GM18505 (cell line): Measurements from ENCODE around the gene NEGR1.

Experiments used
- ATAC-seq: cut with Tn5 transposase; IDR thresholded peaks from one replicate; pipeline ENCODE4 v1.9.1; 2021; ENCODE audit not compliant: unreplicated experiment
- POLR2A ChIP-seq: IDR thresholded peaks from 4 replicates; pipeline ENCODE4 v1.6.1; 2011; ENCODE audit warnings: borderline replicate concordance; ENCODE audit not compliant: insufficient read depth, insufficient read length; ENCODE audit errors: extremely low read depth

NEGR1 gene

DNA sequence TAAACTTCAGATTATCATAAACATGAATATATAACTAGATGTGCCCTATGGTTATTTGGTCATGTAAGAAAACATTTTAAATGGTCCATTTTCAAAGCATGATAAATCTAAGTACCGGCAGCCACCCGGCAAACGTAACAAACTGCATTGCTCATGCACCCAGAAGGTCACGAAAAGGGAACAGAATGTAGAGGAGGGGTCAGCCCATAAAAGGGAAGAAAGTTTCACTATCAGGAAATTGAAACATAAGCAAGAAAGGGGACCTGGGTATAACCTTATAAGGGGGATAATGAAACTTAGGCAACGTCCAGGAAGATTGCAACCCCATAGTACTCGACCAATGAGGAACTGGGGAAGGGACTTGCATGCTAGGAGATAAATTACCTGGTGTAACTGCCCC, 780.3 kb downstream of the NEGR1 start:
- no peak for ATAC-seq
- TF ChIP-seq POLR2A = no peak

DNA sequence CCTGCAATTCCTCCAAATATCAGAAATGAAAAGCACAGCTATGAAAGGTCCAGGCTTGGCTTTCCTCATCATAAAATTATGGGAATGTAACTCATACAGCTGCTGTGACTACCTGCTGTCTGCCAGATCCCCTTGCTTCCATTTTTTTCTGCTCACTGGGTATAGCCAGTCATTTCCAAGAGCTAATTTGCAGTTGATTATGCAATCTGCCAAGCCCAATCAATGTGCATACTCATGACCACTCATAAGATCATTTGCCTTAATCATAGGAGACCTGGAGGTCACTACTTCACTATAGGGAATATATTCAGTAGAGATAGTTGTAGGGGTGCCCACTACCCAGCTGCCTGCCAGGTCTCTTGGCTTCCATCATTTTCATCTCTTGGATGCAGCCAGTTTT, 783.8 kb downstream of the NEGR1 start:
- no peak for TF ChIP-seq POLR2A
- ATAC-seq = no peak

DNA sequence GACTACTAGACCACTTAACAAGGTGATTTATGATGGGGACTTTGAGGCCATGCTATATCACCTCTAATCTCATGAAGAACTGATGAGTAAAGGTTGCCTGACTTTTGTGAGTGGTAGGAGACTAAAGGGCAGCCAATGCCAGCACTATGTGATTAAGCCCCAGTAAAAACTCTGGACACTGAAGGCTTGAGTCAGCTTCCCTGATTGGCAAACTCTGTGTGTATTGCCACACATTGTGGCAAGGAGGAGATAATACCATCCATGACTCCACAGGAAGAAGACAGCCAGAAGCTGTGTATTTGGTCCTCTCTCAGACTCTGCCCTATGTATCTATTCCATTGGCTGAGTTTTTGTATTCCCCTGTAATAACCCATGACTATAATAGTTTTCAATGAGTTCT, 788.2 kb downstream of the NEGR1 start:
- no peak for TF ChIP-seq POLR2A
- ATAC-seq = no peak

DNA sequence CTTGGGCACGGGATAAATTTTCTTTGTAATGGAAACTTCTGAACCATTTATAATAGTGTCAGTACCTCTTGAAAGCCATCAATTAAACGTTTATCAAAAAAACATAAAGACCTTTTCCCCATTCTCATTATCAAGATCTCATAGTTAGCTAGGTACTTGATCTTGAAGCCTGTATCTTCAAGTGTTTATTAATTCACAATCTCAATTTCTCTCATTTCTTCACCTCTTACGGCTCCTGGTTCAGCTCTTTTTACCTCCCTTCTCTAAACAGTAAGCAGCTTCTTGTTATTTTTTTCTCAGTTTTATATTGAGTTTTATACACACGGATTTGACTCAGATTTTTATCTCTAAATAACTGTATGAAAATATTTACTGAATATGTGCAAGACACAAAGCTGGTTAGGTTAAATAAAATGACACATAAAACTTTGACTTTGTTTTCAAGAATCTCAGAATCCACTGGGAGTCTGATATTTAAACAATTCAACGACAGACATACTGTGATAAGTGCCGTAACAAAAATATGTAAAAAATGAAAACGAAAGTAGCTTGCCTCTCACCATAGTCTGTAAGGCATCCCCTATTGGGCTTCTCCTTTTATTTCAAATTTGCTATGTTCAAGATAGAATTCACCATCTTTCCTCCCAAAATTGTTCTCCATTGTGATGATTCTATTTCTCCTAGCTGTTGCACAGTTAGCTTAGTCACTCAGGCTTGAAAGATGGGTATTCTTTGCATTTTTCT, 789.9 kb downstream of the NEGR1 start:
- ATAC-seq = no peak
- no peak for TF ChIP-seq POLR2A

DNA sequence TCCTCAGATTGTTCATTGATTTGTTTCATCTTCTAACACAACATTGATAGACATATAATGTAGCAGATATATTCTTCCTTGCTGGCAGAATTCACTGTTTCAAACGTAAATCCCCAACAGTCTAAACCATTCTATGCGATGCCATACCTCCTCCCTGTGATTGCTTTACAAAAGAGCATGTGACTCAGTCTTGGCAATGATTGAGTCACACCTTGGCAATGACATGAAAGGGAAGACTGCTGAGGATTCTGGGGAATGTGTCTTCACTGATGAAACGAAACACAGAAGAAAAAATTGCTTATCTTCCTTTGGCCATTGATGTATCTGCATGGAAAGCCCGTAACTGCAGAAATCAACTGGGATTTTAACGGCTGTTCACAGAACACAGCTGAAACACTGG, 791.9 kb downstream of the NEGR1 start:
- no peak for ATAC-seq
- no peak for TF ChIP-seq POLR2A

DNA sequence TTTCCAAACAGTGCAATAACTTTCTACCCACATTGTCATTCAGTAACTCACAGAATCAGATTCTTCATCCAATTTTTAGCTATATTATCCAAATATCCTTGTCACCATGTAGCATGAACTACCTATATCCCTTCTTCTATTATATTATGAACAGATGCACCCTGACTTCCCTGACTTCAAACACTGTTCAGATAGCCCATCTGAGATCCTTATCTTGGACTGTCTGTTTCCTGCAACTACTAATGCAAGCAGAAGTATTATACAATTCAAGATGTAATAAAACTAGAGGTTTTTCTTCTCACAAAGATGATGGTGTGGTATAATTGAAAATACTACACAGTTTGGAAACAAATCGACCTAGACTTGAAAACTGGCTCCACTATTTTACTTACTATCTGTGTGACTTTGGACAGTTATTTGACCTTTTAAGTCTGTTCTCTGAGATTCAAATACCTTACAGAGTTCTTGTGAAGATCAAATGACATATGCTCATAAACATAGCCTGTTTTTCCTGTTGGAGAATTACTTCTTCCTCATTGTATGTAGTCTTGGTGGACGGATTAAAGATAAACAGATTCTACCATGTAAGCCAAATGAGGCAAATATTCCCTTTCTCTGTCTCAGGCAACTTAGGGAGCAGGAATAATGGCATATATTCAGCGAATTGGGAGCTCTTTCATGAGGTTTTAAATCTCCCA, 793.6 kb downstream of the NEGR1 start:
- TF ChIP-seq POLR2A = no peak
- ATAC-seq = no peak

DNA sequence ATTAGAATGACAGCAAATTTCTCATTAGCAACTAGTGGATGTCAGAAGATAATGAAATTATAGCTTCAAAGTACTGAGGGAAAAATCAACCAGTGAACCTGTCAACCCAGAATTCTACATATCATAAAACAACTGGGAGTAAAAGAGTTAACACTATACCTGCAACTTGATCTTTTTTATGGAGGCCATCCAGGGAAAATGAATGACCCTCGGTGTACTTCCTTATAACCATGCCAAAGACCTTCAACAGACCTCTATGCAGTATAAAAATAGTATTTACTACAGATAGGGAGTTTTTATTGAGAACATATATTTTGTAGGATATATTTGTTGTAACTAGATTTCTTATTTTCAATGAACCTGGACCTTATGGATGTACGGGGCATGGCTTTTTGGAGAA, 809.0 kb downstream of the NEGR1 start:
- no peak for ATAC-seq
- TF ChIP-seq POLR2A = no peak

DNA sequence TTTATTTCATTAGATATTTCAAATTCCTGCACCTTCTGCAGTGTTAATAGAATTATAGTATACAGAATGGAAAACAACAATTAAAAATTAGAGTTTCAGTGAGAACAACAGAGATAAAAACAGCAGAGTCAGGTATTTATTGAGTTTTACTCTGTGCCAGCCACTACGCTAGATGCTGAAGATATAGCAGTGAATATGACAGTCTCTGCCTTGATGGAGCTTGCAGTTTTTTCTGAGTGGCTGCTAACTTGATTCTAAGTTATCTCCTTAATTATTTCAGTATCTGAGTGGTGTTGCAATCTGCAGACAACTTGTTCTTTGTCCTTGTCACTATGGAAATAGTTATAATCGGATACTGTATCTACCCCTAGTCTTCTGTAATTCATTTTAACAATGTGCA, 817.2 kb downstream of the NEGR1 start:
- TF ChIP-seq POLR2A = no peak
- no peak for ATAC-seq

DNA sequence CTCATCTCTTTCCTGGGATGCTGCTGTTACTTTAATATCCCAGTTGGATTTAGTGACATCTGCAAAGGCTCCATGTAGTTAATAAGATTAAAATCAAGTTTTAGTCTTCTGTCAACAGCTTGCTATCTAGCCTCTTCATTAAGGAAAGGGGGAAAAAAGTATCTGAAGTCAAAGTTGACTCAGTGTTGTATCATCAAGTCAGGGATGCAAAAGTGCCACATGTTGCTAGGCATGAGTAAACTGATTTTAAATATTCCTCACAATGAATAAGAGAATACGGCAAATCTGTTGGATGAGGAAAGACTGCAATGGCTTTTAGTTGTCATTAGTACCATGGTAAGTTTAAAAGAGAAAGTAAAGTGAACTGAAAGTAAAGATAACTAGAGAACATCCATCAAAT, 818.3 kb downstream of the NEGR1 start:
- ATAC-seq = no peak
- TF ChIP-seq POLR2A = no peak

DNA sequence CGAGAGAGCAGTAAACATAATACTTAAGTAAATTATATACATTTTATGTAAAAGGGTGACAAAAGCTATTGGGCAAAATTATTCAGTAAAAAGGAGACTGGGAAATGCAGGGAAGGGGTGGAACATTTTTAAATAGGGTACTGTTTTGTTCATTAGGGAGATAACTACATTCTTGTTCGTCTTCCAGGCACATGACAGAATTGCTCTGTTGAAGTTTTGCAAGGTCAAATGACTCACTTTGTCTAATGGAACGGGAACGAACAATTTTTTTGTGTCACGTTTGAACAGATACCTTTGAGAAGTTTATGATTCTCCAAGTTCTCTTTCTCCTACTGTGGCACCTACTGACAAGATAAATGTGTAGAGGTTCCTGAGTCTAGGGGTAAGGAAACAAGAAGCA, 819.2 kb downstream of the NEGR1 start:
- TF ChIP-seq POLR2A = no peak
- no peak for ATAC-seq

DNA sequence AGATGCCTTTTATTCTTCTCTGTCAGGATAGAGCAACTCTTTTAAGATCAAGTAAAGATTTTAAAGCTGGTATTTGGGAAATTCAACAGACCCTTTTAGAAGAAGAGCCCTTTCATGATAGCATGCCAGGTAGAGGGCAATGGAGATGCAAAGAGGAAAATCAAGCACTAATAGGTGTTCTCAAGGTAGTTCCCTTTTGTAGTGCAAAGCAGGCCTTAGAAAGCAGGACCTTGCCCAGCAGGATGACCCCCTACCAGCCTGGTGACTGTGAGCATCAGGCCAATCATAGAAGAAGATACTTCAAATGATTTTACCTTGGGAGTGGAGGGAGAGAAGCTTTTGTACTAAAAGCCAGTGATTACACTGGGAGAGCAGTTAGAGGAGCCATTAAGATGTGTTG, 820.1 kb downstream of the NEGR1 start:
- TF ChIP-seq POLR2A = no peak

DNA sequence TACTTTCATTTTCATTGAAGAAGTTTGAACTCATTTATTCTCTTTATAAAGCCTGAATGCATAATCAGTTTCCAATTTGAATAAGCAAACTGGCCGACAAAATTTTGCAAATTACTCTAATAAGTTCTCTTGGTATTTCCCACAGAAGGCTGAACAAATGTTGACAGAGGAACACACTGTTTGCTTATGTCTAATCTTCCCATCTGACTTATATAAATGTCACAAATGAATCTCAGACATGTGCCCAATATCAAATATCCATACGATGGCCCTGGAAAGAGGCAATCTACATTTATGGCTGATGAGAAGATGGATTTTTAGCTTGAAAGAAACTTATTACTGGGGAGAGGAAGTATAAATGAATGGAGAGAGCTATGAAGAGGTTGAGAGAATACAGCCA, 820.9 kb downstream of the NEGR1 start:
- no peak for TF ChIP-seq POLR2A
- ATAC-seq = no peak

More for the DNA sequence above, 820.1 kb downstream of the NEGR1 start:
- ATAC-seq = no peak

DNA sequence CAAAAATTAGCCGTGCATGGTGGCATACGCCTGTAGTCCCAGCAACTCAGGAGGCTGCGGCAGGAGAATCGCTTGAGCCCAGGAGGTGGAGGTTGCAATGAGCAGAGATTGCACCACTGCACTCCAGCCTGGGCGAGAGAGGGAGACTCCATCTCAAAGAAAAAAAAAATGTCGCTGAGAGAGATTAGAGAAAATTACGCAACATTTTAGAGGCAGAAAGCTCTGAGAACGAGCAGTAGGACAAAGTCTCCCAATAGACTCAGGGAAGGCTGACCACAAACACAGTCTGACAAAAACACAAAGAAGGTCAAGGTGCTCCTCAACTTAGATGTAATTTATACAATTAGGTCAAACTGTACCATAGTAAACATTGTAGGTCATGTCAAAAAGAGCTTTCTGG, 833.9 kb downstream of the NEGR1 start:
- no peak for ATAC-seq
- TF ChIP-seq POLR2A = no peak

DNA sequence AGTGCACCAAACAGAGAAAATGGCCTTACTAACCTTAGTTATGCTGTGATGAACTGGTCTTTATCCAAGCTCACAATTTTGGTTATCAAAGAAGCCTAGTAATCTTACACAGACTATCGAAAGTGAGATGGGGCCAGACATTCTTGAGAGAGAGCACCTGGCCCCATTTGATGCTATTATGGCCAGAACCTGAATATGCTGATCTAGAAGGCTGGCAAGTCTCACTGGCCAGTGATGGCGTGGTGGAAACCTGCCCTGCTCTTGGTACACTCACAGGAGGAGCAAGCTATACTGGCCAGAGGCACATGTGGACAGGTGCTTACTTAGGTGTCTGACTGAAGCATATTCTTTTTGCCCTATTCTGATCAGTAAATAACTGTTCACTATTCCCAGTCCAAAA, 843.7 kb downstream of the NEGR1 start:
- TF ChIP-seq POLR2A = no peak
- ATAC-seq = no peak
